ENCODE data around the gene AGO4. TPM values are rescaled to one million over a fixed set of nuclear protein-coding genes. Genes with fewer than 3 reads are reported as not detected.
A peak's percentile ranks its signal among the peaks of the same experiment; 100 is the strongest.

The AGO4 gene
- polyA plus RNA-seq, 2 of the 4 experiments (the other 2 are of a cell fraction), result 3.1 to 4.7 TPM

DNA sequence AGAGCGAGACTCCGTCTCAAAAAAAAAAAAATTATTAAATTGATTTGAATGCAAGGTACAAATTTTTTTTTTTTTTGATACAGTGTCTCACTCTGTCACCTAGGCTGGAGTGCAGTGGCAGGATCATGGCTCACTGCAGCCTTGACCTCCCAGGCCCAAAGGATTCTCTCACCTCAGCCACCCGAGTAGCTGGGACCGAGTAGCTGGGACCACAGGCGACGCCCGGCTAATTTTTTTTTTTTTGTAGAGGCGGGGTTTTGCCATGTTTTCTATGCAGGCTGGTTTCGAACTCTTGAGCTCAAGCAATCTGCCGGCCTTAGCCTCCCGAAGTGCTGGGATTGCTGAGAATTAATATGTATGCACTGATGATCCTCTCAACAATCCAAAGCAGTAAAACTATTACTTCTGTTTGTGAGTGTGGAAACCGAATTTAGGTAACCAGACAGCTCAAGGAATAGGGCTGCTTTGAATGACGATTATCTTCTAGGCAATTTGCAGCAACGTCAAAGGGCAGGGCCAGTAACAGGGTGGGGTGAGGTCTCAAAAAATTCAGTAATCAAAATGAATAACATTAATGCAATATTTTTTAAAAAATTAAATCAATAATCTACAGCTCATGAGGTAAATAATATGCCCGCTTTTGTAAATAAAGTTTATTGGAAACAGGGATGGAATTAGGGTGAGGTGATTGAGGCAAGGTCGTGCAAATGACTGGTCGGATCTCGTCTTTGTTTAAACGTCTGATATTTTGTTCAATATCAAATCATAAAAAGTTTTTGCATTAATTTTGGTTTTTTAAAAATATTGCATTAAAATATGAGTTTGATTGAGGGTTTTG is 39.2 kb upstream of the AGO4 start:
- 22% methylated on average over 19 of the region's 19 CpGs for WGBS (ENCODE audit: missing lambda C conversion rate)
- DNase-seq (ENCODE audit: low read depth in 1 of 2, low spot score in 1 of 2), result peak in 1 of 2 experiments; percentile 10
- ATAC-seq, result no peak
- 0 out of 3 replicates have a peak, but pooled peaks cover 5% of the 10 kb centered on the region for H3K4me1 ChIP-seq
- POLR2A ChIA-PET, result interaction anchor here (0.7 to 1.6 kb wide), 11 partner anchors 11 to 909 kb away, joined by 3 to 6 read pairs (median 4); partner anchors contain the start of genes KIAA0319L, NCDN and TFAP2E
- peak overlapping the region; percentile 98 for H3K4me3 ChIP-seq
- no peak for TF ChIP-seq KDM5A (IDR thresholded peaks at IDR 0.05)
- TF ChIP-seq, protein P1, sequence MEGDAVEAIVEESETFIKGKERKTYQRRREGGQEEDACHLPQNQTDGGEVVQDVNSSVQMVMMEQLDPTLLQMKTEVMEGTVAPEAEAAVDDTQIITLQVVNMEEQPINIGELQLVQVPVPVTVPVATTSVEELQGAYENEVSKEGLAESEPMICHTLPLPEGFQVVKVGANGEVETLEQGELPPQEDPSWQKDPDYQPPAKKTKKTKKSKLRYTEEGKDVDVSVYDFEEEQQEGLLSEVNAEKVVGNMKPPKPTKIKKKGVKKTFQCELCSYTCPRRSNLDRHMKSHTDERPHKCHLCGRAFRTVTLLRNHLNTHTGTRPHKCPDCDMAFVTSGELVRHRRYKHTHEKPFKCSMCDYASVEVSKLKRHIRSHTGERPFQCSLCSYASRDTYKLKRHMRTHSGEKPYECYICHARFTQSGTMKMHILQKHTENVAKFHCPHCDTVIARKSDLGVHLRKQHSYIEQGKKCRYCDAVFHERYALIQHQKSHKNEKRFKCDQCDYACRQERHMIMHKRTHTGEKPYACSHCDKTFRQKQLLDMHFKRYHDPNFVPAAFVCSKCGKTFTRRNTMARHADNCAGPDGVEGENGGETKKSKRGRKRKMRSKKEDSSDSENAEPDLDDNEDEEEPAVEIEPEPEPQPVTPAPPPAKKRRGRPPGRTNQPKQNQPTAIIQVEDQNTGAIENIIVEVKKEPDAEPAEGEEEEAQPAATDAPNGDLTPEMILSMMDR (IDR thresholded peaks at IDR 0.05), result no peak
- no peak for TF ChIP-seq CBX8 (IDR thresholded peaks at IDR 0.05)
- TF ChIP-seq RFX5 (IDR thresholded peaks at IDR 0.05), result no peak
- no peak for TF ChIP-seq NPAS2 (CRISPR knock-in tag; IDR thresholded peaks at IDR 0.05; ENCODE audit: borderline replicate concordance)
- TF ChIP-seq RAD21 (conservative IDR thresholded peaks at IDR 0.05 in 1 of 2, IDR thresholded peaks at IDR 0.05 in 1 of 2), result no peak
- TF ChIP-seq HOXA7 (CRISPR knock-in tag; IDR thresholded peaks at IDR 0.05), result no peak
- no peak for TF ChIP-seq HOXB5 (CRISPR knock-in tag; IDR thresholded peaks at IDR 0.05)
- TF ChIP-seq ZC3H11A (IDR thresholded peaks at IDR 0.05), result no peak
- no peak for TF ChIP-seq CHD4 (IDR thresholded peaks at IDR 0.05; ENCODE audit: borderline replicate concordance)
- TF ChIP-seq, protein P2, sequence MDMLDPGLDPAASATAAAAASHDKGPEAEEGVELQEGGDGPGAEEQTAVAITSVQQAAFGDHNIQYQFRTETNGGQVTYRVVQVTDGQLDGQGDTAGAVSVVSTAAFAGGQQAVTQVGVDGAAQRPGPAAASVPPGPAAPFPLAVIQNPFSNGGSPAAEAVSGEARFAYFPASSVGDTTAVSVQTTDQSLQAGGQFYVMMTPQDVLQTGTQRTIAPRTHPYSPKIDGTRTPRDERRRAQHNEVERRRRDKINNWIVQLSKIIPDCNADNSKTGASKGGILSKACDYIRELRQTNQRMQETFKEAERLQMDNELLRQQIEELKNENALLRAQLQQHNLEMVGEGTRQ (IDR thresholded peaks at IDR 0.05), result no peak
- TF ChIP-seq, protein P3, sequence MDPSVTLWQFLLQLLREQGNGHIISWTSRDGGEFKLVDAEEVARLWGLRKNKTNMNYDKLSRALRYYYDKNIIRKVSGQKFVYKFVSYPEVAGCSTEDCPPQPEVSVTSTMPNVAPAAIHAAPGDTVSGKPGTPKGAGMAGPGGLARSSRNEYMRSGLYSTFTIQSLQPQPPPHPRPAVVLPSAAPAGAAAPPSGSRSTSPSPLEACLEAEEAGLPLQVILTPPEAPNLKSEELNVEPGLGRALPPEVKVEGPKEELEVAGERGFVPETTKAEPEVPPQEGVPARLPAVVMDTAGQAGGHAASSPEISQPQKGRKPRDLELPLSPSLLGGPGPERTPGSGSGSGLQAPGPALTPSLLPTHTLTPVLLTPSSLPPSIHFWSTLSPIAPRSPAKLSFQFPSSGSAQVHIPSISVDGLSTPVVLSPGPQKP (IDR thresholded peaks at IDR 0.05; ENCODE audit: low read depth, low read length), result no peak
- peak overlapping the region; percentile 88 to 95 for H3K27ac ChIP-seq
- FAIRE-seq, result no peak
- H3K9me3 ChIP-seq, result no peaks in the 10 kb centered on the region
- CTCF ChIA-PET, result interaction anchor here (0.6 to 2.8 kb wide), 11 partner anchors 11 to 1742 kb away, joined by 3 to 9 read pairs (median 4); no protein-coding TSS in a partner anchor
- H3K4me2 ChIP-seq, result peak overlapping the region; percentile 78

DNA sequence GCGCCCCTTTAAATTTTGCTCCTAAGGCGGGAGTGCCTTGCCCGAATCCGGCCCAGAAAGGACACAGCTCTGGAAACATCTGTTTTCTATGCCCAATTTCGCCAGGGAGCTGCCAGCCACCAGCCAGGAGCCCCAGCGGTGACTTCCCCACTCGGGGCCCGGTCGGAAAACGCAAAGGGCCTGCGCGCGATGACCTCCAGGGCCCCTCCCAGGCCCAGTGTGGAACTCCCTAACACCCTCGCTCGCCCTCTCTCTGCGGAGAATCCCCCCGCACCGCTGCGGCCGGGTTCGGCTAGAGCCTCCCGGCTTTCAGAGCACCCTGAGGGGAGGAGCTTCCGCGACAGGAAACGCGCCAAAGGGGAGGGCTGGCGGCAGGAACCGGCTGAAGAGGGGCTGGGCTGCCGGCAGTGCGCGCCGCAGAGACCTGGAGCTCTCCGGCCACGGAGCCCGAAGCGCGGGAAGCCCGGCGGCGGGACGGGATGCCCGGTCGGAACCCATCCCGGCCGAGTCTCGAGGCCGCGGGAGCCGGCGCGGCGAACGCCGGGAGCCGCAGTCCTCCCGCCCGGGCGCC is 38.5 kb upstream of the AGO4 start:
- WGBS (ENCODE audit: missing lambda C conversion rate), result 2% methylated on average over 12 of the region's 58 CpGs
- peak; percentile 94 to 96 for ATAC-seq
- TF ChIP-seq EP300 (IDR thresholded peaks at IDR 0.05) (no peak), NPAS2 (CRISPR knock-in tag; IDR thresholded peaks at IDR 0.05; ENCODE audit: borderline replicate concordance) (no peak), ESRRA (IDR thresholded peaks at IDR 0.05; ENCODE audit: borderline replicate concordance, low read length) (no peak), RAD21 (conservative IDR thresholded peaks at IDR 0.05 in 1 of 2, IDR thresholded peaks at IDR 0.05 in 1 of 2) (no peak), JUN (IDR thresholded peaks at IDR 0.05) (peak in 1 of 2 experiments; percentile 68; a peak in 1 of 5 replicates), POLR2A (IDR thresholded peaks at IDR 0.05; ENCODE audit: low read length) (peak; percentile 88), PHF8 (IDR thresholded peaks at IDR 0.05; ENCODE audit: borderline replicate concordance, low read depth) (peak; percentile 46)
- TF ChIP-seq, protein P4, sequence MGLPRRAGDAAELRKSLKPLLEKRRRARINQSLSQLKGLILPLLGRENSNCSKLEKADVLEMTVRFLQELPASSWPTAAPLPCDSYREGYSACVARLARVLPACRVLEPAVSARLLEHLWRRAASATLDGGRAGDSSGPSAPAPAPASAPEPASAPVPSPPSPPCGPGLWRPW (IDR thresholded peaks at IDR 0.05), result no peak
- TF ChIP-seq, protein P5, sequence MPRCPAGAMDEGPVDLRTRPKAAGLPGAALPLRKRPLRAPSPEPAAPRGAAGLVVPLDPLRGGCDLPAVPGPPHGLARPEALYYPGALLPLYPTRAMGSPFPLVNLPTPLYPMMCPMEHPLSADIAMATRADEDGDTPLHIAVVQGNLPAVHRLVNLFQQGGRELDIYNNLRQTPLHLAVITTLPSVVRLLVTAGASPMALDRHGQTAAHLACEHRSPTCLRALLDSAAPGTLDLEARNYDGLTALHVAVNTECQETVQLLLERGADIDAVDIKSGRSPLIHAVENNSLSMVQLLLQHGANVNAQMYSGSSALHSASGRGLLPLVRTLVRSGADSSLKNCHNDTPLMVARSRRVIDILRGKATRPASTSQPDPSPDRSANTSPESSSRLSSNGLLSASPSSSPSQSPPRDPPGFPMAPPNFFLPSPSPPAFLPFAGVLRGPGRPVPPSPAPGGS (IDR thresholded peaks at IDR 0.05), result 0 out of 3 replicates have a peak, but pooled peaks have one; percentile 52
- peak; percentile 80 to 87 for DNase-seq (ENCODE audit: low read depth in 1 of 2, low spot score in 1 of 2)
- Histone ChIP-seq H3K4me3 (peak overlapping the region; percentile 98), H3K27ac (peak overlapping the region; percentile 88 to 95), H3K4me1 (0 out of 3 replicates have a peak, but pooled peaks cover 5% of the 10 kb centered on the region), H3K9me3 (no peaks in the 10 kb centered on the region), H3K4me2 (peak overlapping the region; percentile 78)
- POLR2A ChIA-PET, result interaction anchor here (0.6 to 1.6 kb wide), 15 partner anchors 12 to 909 kb away, joined by 3 to 6 read pairs (median 3); partner anchors contain the start of genes KIAA0319L, NCDN and TFAP2E
- no peak for FAIRE-seq
- CTCF ChIA-PET, result interaction anchor here (0.6 to 2.8 kb wide), 10 partner anchors 11 to 981 kb away, joined by 3 to 9 read pairs (median 4); no protein-coding TSS in a partner anchor

All from A549 (cell line).